Stomach (tissue), 4 donors: ENCODE data around the gene STAT6.

ENCODE experiments used
- EP300 ChIP-seq: sonication (generic); formaldehyde crosslinking; IDR thresholded peaks from one replicate; pipeline ENCODE4 v1.6.1; 2017; ENCODE audit warnings: antibody characterized with exemption
- POLR2A ChIP-seq, 4 donors: fragments of 450-650 bp; IDR thresholded peaks; one replicate each; pipeline ENCODE4 v1.6.1; 2016; ENCODE audit warnings: antibody characterized with exemption in 4 of 4, control low read depth in 2 of 4, mild to moderate bottlenecking in 1 of 4, moderate library complexity in 1 of 4
- POLR2AphosphoS5 ChIP-seq, 3 donors: sonication (generic); formaldehyde crosslinking; IDR thresholded peaks; one replicate each; pipeline ENCODE4 v1.6.1; 2016; ENCODE audit warnings: antibody characterized with exemption in 3 of 3
- TF ChIP-seq, protein P1 (sequence below), 7 experiments: fragments of 450-650 bp in 4 of 7; fragments of 200-600 bp in 3 of 7; sonication (generic) in 3 of 7; IDR thresholded peaks; one replicate each; pipeline ENCODE4 v1.5.1; 2016 to 2019; ENCODE audit warnings: antibody characterized with exemption in 7 of 7, control low read depth in 2 of 7, mild to moderate bottlenecking in 1 of 7

DNA sequence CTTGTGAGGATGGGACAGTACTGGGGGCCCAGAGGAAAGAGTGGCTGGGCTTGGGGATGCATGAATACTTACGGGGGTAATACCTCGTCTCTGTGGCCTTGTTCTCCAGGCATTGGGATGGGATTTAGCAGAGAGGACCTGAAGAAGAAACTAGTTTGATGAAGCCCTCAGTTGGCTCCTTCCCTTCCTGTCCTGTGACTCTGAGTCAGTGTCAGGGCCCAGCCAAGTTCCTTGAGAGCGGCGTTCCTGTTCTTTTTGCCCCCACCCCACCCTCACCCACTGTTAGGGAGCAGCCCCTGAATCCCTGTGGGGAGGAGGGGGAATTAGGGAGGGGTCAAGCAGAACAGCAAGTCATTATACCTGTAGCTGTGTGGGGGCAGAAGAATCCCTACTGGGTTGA, 41.5 kb upstream of the STAT6 start:
- TF ChIP-seq POLR2A (IDR thresholded peaks at IDR 0.05) (no peak), POLR2AphosphoS5 (IDR thresholded peaks at IDR 0.05) (no peak), EP300 (no peak)
- TF ChIP-seq, protein P1, sequence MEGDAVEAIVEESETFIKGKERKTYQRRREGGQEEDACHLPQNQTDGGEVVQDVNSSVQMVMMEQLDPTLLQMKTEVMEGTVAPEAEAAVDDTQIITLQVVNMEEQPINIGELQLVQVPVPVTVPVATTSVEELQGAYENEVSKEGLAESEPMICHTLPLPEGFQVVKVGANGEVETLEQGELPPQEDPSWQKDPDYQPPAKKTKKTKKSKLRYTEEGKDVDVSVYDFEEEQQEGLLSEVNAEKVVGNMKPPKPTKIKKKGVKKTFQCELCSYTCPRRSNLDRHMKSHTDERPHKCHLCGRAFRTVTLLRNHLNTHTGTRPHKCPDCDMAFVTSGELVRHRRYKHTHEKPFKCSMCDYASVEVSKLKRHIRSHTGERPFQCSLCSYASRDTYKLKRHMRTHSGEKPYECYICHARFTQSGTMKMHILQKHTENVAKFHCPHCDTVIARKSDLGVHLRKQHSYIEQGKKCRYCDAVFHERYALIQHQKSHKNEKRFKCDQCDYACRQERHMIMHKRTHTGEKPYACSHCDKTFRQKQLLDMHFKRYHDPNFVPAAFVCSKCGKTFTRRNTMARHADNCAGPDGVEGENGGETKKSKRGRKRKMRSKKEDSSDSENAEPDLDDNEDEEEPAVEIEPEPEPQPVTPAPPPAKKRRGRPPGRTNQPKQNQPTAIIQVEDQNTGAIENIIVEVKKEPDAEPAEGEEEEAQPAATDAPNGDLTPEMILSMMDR (IDR thresholded peaks at IDR 0.05): no peak
